ENCODE results near the gene TMEM269. TPM values are rescaled to one million over a fixed set of nuclear protein-coding genes. Genes with fewer than 3 reads are reported as not detected.

TMEM269 gene, protein sequence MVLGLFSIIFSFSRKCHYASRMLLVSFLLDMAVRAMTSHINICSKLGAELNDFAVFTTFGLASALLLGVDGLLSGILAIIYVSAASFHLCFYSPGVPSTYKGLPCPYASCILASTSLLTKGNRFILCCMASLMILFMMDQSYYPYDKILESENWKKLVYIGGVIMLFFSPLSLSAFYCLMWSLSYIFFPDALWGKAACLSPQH
- total RNA-seq, result 0.32 and 0.40 TPM in 2 replicates
- polyA plus RNA-seq, result 0.12 TPM in 1 of 2 replicates, not detected in the other

DNA sequence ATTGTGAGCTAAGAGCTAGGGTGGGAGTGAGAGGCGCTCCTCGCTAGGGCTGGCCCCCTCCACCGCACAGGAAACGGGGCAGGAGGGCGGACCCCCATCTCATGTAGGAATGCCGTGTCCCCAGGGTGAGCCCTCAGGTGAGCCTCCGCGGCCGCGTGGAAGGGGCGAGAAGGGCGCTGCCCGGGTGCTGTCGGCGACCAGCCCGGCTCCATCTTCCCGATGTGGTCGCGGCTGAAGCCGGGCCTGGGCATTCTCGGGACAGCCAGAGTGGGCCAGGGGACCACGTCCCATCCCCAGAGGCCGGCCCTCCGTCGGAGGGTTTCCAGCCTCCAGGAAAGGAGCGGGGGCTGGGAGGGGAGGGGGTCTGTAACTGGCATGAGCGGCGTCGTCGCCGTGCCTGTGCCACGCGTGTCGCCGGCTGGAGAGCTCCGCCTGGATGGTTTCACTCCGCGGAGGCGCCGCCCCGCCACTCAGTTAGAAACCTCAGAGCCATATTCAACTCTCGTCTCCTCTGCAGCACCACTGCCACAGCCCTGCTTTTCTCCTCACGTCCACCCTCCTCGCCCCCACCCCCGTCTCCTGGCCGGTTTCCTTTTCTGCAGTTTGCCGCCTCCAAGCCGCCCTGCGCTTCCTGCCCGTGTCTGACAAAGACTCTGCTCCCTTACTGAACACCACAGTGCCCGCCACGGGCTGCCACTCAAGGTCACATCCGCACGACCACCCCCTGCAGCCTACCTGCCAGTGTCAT lies at the start of gene TMEM269:
Gene TMEM269 (plus strand): TSS at position 46 of the 748 bp plus-strand sequence. CDS start 4,903 bp downstream, outside the sequence.
- DNase-seq (ENCODE audit: low spot score), result no peak
- no peak within 1 kb of the TSS for H2AFZ ChIP-seq
- WGBS (ENCODE audit: low lambda C conversion rate, missing lambda C conversion rate), result 90% methylated on average over 28 of the region's 54 CpGs

DNA sequence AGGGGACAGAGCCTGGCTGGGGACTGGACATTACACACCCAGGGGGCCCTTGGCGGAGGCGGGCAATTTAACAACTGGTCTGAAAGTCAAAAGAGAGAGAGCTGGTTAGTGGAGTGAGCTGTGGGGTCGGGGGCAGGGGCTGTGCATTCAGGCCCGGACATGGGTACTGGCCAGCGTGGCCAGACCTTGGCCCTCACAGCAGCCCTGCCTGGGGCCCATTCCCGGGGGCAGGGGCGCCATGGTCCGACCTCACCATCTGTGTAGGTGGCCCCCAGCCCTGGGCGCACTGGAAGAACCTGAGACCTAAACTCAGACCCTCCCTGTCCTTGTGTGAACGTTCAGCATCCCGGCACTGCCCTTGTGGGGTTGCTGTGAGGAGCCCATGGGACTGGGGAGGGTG lies 49.7 kb upstream of the TMEM269 start:
- Histone ChIP-seq H2AFZ (no peak overlapping the region), H3K4me1 (ENCODE audit: insufficient read depth) (peaks cover 24% of the 10 kb centered on the region), H3K27ac (no peak overlapping the region), H3K4me2 (no peak overlapping the region), H3K9me2 (replicated peaks; ENCODE audit: insufficient read depth) (no peaks in the 10 kb centered on the region), H3K4me3 (no peak overlapping the region), H4K20me1 (ENCODE audit: insufficient read depth, poor library complexity, severe bottlenecking) (no peaks in the 10 kb centered on the region), H3K9me3 (ENCODE audit: low read depth) (no peaks in the 10 kb centered on the region), H3K27me3 (no peaks in the 10 kb centered on the region), H3K36me3 (replicated peaks; ENCODE audit: insufficient read depth, low read depth) (no peaks in the 10 kb centered on the region), H3K79me2 (no peaks in the 10 kb centered on the region)
- DNase-seq (ENCODE audit: low spot score), result no peak
- 89% methylated on average over 11 of the region's 11 CpGs for WGBS (ENCODE audit: low lambda C conversion rate, missing lambda C conversion rate)
- no peak for TF ChIP-seq EZH2 (IDR thresholded peaks at IDR 0.05; ENCODE audit: borderline replicate concordance)
- TF ChIP-seq, protein P1, sequence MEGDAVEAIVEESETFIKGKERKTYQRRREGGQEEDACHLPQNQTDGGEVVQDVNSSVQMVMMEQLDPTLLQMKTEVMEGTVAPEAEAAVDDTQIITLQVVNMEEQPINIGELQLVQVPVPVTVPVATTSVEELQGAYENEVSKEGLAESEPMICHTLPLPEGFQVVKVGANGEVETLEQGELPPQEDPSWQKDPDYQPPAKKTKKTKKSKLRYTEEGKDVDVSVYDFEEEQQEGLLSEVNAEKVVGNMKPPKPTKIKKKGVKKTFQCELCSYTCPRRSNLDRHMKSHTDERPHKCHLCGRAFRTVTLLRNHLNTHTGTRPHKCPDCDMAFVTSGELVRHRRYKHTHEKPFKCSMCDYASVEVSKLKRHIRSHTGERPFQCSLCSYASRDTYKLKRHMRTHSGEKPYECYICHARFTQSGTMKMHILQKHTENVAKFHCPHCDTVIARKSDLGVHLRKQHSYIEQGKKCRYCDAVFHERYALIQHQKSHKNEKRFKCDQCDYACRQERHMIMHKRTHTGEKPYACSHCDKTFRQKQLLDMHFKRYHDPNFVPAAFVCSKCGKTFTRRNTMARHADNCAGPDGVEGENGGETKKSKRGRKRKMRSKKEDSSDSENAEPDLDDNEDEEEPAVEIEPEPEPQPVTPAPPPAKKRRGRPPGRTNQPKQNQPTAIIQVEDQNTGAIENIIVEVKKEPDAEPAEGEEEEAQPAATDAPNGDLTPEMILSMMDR (IDR thresholded peaks at IDR 0.05; ENCODE audit: poor library complexity), result no peak
- no peak for TF ChIP-seq EZH2phosphoT487 (IDR thresholded peaks at IDR 0.05; ENCODE audit: low read depth, severe bottlenecking, unreplicated experiment)

More for the DNA sequence above, at the start of gene TMEM269:
- Histone ChIP-seq H3K79me2 (no peaks in the 10 kb centered on the region), H4K20me1 (ENCODE audit: insufficient read depth, poor library complexity, severe bottlenecking) (no peaks in the 10 kb centered on the region), H3K9me3 (ENCODE audit: low read depth) (no peaks in the 10 kb centered on the region), H3K27ac (no peak within 1 kb of the TSS), H3K27me3 (no peaks in the 10 kb centered on the region), H3K4me1 (ENCODE audit: insufficient read depth) (no peaks in the 10 kb centered on the region), H3K36me3 (replicated peaks; ENCODE audit: insufficient read depth, low read depth) (no peaks in the 10 kb centered on the region), H3K4me3 (no peak within 1 kb of the TSS), H3K9me2 (replicated peaks; ENCODE audit: insufficient read depth) (no peaks in the 10 kb centered on the region), H3K4me2 (no peak within 1 kb of the TSS)
- TF ChIP-seq EZH2 (IDR thresholded peaks at IDR 0.05; ENCODE audit: borderline replicate concordance) (no peak), EZH2phosphoT487 (IDR thresholded peaks at IDR 0.05; ENCODE audit: low read depth, severe bottlenecking, unreplicated experiment) (no peak)
- TF ChIP-seq, protein P1 (IDR thresholded peaks at IDR 0.05; ENCODE audit: poor library complexity), result no peak

DNA sequence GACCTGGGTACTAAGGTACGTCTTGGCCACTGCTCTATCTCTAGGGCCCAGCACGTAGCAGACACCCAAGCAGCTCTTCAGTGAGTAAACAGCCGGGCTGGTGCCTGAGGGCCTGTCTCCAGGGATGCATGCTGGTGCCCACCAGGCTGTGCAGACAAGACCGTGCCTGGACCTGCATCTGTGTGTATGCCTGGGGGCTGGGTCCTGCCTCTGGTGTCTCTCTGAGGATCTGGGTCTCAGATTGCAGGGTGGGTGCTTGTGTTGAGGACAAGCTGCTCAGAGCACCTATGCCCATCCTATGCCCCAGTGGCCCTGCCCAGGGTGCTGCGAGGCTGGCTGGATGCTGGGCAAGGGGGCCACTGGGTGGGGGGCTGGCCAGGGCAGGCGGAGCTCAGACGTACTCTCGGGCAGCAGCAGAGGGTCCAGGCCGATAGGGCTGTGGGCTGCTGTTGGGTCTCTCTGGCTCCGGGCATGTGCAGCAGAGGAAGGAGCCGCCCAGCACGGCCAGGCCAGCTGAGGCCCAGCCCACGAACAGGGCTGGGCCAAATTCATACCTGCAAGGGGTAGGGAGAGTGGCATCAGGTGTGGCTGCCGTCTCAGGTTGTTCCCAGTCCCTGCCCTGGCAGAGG lies 49.2 kb upstream of the TMEM269 start:
- 89% methylated on average over 12 of the region's 14 CpGs for WGBS (ENCODE audit: low lambda C conversion rate, missing lambda C conversion rate)
- Histone ChIP-seq H3K4me1 (ENCODE audit: insufficient read depth) (peaks cover 29% of the 10 kb centered on the region), H3K27me3 (no peaks in the 10 kb centered on the region), H2AFZ (no peak overlapping the region), H3K9me2 (replicated peaks; ENCODE audit: insufficient read depth) (no peaks in the 10 kb centered on the region), H3K4me3 (no peak overlapping the region), H4K20me1 (ENCODE audit: insufficient read depth, poor library complexity, severe bottlenecking) (no peaks in the 10 kb centered on the region), H3K9me3 (ENCODE audit: low read depth) (no peaks in the 10 kb centered on the region), H3K4me2 (no peak overlapping the region), H3K36me3 (replicated peaks; ENCODE audit: insufficient read depth, low read depth) (no peaks in the 10 kb centered on the region), H3K79me2 (no peaks in the 10 kb centered on the region), H3K27ac (no peak overlapping the region)
- TF ChIP-seq EZH2 (IDR thresholded peaks at IDR 0.05; ENCODE audit: borderline replicate concordance) (no peak), EZH2phosphoT487 (IDR thresholded peaks at IDR 0.05; ENCODE audit: low read depth, severe bottlenecking, unreplicated experiment) (no peak)
- TF ChIP-seq, protein P1 (IDR thresholded peaks at IDR 0.05; ENCODE audit: poor library complexity), result no peak
- DNase-seq (ENCODE audit: low spot score), result no peak
